Neural cell (in vitro differentiated cells): ENCODE results near the gene HARS1.

Experiments
- EP300 ChIP-seq: fragments of 450-650 bp; conservative IDR thresholded peaks from 2 replicates; pipeline ENCODE4 v1.6.1; 2014; ENCODE audit warnings: antibody characterized with exemption, mild to moderate bottlenecking, moderate library complexity; ENCODE audit not compliant: poor library complexity, severe bottlenecking
- EZH2 ChIP-seq: fragments of 200-600, 300-800 bp; shearing (Covaris generic), sonication (generic); IDR thresholded peaks from 2 replicates; pipeline ENCODE4 v1.6.1; 2014; ENCODE audit warnings: antibody characterized with exemption, low read length, borderline replicate concordance, mild to moderate bottlenecking; ENCODE audit not compliant: insufficient read depth, poor library complexity, severe bottlenecking
- MXI1 ChIP-seq: fragments of 450-650 bp; conservative IDR thresholded peaks from 2 replicates; pipeline ENCODE4 v1.6.1; 2014; ENCODE audit warnings: antibody characterized with exemption, mild to moderate bottlenecking; ENCODE audit not compliant: poor library complexity, severe bottlenecking
- RAD21 ChIP-seq: fragments of 450-650 bp; conservative IDR thresholded peaks from 2 replicates; pipeline ENCODE4 v1.6.1; 2014; ENCODE audit warnings: antibody characterized with exemption, mild to moderate bottlenecking, moderate library complexity
- TAF1 ChIP-seq: IDR thresholded peaks from 2 replicates; pipeline ENCODE4 v1.6.1; 2012; ENCODE audit warnings: low read depth
- TF ChIP-seq, protein P1 (sequence below): fragments of 450-650 bp; IDR thresholded peaks from 2 replicates; pipeline ENCODE4 v1.5.1; 2014; ENCODE audit warnings: antibody characterized with exemption, mild to moderate bottlenecking, moderate library complexity; ENCODE audit not compliant: poor library complexity, severe bottlenecking
- TF ChIP-seq, protein P2 (sequence below): IDR thresholded peaks from 2 replicates; pipeline ENCODE4 v1.6.1; 2012; ENCODE audit warnings: borderline replicate concordance

DNA sequence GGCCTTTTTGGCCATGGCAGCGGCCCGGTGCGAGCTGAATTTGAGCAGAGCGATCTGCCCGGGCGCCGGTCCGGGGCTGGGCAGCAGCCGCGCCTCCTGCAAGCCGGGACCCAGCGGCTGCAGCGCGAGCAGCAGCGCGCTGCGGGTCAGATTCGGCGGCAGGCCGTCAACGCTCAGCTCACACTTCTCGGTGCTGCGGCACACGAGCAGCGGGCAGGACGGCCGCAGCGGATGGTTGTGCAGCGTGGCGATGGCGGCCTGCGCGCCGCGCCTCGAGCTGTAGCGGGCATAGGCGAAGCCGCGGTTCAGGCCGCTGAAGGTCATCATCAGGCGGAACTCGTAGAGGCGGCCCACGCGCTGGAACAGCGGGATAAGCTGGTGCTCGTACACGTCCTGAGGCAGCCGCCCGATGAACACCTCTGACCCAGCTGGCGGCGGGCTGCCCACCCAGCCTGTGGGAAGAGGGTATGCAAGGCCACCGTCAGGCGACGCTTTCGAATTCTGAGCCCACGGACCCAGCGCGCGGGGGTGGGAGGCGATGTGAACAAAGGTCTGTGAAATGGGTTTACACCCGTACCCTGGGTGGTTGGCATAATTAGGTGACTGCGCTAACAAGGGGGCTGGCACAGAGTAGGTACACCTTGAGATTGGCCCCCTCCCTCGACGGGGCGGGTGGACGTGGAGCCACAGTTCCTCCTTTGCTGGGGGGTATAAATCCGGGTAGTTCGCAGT lies 18.5 kb downstream of the HARS1 start:
- TF ChIP-seq, protein P1, sequence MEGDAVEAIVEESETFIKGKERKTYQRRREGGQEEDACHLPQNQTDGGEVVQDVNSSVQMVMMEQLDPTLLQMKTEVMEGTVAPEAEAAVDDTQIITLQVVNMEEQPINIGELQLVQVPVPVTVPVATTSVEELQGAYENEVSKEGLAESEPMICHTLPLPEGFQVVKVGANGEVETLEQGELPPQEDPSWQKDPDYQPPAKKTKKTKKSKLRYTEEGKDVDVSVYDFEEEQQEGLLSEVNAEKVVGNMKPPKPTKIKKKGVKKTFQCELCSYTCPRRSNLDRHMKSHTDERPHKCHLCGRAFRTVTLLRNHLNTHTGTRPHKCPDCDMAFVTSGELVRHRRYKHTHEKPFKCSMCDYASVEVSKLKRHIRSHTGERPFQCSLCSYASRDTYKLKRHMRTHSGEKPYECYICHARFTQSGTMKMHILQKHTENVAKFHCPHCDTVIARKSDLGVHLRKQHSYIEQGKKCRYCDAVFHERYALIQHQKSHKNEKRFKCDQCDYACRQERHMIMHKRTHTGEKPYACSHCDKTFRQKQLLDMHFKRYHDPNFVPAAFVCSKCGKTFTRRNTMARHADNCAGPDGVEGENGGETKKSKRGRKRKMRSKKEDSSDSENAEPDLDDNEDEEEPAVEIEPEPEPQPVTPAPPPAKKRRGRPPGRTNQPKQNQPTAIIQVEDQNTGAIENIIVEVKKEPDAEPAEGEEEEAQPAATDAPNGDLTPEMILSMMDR: no peak
- TF ChIP-seq RAD21: no peak
- TF ChIP-seq EP300: no peak
- no peak for TF ChIP-seq EZH2
- no peak for TF ChIP-seq TAF1
- TF ChIP-seq MXI1: no peak
- TF ChIP-seq, protein P2, sequence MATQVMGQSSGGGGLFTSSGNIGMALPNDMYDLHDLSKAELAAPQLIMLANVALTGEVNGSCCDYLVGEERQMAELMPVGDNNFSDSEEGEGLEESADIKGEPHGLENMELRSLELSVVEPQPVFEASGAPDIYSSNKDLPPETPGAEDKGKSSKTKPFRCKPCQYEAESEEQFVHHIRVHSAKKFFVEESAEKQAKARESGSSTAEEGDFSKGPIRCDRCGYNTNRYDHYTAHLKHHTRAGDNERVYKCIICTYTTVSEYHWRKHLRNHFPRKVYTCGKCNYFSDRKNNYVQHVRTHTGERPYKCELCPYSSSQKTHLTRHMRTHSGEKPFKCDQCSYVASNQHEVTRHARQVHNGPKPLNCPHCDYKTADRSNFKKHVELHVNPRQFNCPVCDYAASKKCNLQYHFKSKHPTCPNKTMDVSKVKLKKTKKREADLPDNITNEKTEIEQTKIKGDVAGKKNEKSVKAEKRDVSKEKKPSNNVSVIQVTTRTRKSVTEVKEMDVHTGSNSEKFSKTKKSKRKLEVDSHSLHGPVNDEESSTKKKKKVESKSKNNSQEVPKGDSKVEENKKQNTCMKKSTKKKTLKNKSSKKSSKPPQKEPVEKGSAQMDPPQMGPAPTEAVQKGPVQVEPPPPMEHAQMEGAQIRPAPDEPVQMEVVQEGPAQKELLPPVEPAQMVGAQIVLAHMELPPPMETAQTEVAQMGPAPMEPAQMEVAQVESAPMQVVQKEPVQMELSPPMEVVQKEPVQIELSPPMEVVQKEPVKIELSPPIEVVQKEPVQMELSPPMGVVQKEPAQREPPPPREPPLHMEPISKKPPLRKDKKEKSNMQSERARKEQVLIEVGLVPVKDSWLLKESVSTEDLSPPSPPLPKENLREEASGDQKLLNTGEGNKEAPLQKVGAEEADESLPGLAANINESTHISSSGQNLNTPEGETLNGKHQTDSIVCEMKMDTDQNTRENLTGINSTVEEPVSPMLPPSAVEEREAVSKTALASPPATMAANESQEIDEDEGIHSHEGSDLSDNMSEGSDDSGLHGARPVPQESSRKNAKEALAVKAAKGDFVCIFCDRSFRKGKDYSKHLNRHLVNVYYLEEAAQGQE: no peak
